GM12872 (cell line): ENCODE data around the gene RNF128.

Experiments
- TF ChIP-seq, protein P1 (sequence below): IDR thresholded peaks from 3 replicates; pipeline ENCODE4 v1.5.1; 2011; ENCODE audit warnings: low read depth, mild to moderate bottlenecking, low read length, moderate library complexity; ENCODE audit not compliant: insufficient read depth

Gene RNF128

DNA sequence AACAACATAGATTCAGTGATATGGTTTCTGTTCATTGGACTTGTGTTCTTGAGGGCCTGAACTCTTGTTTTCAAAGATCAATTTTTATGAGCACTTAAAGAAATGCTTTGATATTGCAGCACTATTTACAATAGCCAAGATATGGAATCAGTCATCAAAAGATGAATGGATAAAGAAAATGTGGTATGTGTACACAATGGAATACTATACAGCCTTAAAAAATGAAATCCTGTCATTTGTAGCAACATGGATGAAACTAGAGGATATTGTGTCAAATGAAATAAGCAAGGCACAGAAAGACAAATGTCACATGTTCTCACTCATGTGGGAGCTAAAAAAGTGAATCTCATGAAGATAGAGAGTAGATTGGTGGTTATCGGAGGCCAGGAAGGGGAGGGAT, 21.9 kb downstream of the RNF128 start:
- TF ChIP-seq, protein P1, sequence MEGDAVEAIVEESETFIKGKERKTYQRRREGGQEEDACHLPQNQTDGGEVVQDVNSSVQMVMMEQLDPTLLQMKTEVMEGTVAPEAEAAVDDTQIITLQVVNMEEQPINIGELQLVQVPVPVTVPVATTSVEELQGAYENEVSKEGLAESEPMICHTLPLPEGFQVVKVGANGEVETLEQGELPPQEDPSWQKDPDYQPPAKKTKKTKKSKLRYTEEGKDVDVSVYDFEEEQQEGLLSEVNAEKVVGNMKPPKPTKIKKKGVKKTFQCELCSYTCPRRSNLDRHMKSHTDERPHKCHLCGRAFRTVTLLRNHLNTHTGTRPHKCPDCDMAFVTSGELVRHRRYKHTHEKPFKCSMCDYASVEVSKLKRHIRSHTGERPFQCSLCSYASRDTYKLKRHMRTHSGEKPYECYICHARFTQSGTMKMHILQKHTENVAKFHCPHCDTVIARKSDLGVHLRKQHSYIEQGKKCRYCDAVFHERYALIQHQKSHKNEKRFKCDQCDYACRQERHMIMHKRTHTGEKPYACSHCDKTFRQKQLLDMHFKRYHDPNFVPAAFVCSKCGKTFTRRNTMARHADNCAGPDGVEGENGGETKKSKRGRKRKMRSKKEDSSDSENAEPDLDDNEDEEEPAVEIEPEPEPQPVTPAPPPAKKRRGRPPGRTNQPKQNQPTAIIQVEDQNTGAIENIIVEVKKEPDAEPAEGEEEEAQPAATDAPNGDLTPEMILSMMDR, result no peak

DNA sequence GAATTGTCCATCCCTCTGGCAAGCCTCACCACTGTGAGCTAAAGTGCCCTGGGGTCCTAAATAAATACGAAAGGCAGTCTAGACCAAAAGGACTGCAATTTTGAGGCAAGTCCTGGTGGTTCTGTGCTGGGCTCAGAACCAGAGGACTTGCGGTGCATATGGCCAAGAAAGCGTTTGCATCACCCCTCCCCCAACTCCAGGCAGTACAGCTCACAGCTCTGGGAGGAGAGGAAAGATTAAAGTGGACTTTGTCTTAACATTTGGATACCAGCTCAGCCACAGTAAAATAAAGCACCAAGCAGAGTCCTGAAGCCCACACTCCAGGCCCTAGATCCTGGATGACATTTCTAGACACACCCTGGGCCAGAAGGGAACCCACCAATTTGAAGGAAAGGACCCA, 24.9 kb downstream of the RNF128 start:
- TF ChIP-seq, protein P1, result no peak

DNA sequence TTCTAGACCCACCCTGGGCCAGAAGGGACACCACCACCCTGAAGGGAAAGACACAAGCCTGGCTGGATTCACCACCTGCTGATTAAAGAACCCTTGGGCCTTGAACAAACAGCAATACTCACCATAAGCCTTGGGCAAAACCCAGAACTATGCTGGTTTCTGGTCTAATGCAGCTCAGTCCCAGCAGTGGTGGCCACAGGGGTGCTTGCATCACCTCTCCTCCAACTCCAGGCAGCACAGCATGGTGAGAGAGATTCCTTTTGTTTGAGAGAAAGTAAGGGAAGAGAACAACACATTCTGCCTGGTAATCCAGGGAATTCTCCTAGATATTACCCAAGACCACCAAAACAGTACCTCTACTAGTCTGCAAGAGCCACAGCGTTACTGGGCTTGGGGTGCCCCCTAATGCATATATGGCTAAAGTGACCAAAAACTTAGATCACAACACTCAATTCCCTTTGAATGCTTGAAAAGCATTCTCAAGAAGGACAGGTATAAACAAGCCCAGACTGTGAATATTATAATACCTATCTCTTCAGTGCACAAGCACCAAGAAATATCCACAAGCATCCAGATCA, 25.7 kb downstream of the RNF128 start:
- TF ChIP-seq, protein P1, result no peak; the same call in 2 of the 3 replicates

DNA sequence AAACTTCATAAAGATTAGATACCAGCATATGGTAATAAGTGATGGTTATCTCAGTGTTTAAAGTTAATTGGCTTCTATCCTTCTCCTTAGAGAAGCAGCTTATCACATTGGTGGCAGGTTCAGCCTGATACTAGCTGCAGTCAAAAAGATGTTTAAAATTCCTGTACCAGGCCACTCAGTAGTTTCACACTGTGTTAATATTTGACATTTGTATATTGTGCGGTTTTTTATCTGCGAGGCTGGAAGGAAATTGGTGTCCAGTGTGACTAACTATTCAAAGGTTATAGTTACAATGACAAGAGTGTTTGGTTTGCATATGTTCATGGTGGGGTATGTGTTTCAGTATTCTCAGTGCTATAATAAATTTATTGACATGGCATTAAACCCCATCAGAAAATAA, 48.5 kb downstream of the RNF128 start:
- TF ChIP-seq, protein P1, result no peak

DNA sequence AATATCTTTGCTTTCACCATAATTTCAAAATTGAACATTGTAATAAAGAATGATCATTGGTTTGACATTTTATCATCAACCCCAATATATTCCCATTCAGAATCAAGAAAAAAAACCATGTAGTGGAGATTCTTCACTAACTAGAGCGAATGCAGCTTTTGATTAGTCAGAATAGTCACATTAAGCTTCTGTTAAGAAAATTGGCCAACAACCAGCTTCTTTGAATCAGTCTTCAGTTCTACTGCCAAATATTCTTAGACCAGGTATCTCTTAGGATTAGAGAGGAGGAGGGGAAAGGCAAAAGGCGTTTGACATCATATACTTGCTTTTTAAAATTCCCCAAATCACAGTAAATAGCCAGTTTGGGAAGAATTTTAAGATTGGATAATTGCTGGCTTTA, 53.8 kb downstream of the RNF128 start:
- TF ChIP-seq, protein P1, result no peak

DNA sequence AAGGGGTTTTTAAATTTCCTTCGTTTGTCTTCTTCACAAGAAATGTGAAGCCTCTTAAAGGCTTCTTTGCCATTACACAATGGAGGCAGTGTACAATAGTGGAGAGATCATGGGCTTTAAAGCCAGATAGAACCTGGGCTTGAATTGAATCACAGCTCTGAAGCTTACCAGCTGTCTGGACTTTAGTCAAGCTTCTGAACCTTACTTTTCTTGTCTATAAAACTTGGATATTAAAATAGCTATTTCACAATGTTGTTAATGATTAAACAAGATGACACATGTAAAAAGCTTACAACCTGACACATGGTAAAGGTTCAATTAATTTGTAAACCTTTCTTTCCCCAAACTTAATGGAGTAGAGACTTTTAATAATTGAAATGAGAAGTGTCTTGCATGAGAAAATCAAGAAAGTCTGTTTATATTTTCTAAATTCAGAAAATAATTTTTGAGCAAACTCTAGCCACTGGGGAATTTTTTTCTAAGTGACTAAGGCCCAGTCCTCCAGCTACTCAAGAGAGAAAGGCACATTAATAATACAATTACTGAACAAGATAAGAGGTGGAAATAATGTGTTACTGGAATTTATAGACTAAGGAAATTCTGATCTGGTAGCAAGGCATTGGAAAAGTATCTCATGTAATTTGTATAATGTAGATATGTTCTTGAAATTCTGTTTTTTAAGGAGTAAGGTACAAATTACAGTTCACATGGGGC, 54.3 kb downstream of the RNF128 start:
- TF ChIP-seq, protein P1, result no peak

DNA sequence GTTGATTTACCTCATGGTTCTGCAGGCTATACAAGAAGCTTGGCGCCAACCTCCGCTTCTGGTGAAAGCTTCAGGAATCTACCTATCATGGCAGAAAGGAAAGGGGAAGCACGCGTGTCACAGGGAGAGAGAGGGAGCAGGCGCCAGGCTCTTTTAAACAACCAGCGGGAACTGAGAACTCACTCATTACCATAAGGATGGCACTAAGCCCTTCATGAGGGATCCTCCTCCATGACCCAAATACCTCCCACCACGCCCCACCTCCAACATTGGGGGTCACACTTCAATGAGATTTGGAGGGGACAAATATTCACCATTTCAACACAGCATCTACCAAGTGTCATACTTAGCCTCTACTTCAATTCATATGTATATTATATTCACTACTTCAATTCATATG, 57.2 kb downstream of the RNF128 start:
- TF ChIP-seq, protein P1, result no peak
